GM10266 (cell line): Measurements from ENCODE around the gene SUN2.

Experiments used
- DNase-seq: peaks from one replicate; pipeline ENCODE4 v3.0.0; 2012; ENCODE audit errors: extremely low spot score
- TF ChIP-seq, protein P1 (sequence below): IDR thresholded peaks from 2 replicates; pipeline ENCODE4 v1.5.1; 2012; ENCODE audit warnings: mild to moderate bottlenecking, low read depth; ENCODE audit not compliant: control insufficient read depth, insufficient read depth; ENCODE audit errors: missing control alignments

The SUN2 gene

DNA sequence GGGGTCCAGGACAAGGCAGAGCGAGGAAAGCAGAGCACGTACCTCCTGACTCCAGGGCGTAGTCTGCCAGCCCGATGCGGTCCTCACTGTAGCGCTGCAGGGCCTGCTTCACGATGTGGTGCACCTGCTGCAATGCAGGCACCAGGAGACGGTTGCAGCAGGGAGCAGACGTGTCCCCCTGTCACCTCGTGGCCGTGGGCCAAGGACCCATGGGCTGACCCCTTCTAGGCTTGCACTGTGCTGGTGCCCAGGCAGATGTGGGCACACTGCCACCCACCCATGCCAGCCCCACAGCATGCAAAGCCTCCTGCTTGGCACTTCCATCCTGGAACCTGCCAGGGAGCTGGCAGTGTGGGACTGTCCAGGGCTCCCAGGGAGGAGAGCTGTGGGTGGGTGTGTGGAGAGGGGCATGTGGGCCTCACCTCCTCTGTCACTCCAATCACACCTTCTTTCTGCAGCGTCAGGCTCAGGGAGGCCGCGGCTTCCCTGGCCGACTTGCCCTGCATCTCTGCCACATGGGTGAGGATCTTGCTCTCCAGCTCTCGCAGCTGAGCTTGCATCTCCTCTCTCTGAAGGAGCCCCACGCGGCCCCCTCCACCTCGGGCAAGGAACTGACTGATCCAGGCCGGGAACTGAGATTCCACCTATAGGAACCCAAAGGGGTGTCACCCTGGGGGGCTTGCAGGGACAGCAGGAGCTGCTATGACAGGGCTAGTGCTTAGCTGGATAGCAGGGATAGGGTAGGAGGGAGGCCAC is 16.3 kb downstream of the SUN2 start:
- no peak for DNase-seq
- TF ChIP-seq, protein P1, sequence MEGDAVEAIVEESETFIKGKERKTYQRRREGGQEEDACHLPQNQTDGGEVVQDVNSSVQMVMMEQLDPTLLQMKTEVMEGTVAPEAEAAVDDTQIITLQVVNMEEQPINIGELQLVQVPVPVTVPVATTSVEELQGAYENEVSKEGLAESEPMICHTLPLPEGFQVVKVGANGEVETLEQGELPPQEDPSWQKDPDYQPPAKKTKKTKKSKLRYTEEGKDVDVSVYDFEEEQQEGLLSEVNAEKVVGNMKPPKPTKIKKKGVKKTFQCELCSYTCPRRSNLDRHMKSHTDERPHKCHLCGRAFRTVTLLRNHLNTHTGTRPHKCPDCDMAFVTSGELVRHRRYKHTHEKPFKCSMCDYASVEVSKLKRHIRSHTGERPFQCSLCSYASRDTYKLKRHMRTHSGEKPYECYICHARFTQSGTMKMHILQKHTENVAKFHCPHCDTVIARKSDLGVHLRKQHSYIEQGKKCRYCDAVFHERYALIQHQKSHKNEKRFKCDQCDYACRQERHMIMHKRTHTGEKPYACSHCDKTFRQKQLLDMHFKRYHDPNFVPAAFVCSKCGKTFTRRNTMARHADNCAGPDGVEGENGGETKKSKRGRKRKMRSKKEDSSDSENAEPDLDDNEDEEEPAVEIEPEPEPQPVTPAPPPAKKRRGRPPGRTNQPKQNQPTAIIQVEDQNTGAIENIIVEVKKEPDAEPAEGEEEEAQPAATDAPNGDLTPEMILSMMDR = no peak

GRCh38 chr22:38738475-38739070 is 17.2 kb downstream of the SUN2 start:
- DNase-seq = no peak
- TF ChIP-seq, protein P1 = no peak

DNA sequence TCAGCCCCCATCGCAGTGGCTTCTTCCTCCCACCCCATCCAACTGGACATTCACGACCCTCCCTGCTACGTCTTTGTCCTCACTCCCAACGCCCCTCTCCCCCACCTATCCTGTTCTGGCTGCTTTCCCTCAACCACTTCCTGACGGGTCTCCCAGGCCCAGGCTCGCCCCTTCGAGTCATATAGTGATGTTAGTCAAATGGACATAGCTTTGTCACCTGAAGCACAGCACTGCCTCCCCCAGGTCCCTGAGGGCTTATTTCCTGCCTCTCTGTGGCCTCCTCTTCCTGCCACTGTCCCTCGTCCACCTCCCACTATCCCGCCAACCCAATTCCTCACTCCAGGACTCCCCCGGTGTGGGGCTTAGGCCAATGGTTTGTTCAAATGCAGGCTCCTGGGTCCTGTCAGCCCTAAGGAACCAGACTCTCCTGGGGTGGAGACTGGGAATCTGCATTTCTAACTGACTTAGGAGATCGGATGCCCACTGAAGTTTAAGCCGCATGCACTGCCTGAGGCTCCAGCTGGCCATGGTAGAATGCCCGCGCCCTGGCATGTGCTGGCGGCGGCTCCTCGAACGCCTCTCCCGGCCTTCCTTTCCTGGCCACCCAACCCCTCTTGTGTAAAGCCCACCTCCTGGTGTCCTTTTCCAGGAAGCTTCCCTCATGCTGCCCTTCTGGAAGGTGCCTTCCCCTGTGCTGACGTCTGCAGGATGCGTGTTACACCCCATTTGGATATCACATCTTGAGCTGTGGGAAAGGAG is 18.3 kb downstream of the SUN2 start:
- TF ChIP-seq, protein P1 = no peak
- DNase-seq = no peak

GRCh38 chr22:38736257-38736570 is 19.6 kb downstream of the SUN2 start:
- TF ChIP-seq, protein P1 = no peak
- no peak for DNase-seq

DNA sequence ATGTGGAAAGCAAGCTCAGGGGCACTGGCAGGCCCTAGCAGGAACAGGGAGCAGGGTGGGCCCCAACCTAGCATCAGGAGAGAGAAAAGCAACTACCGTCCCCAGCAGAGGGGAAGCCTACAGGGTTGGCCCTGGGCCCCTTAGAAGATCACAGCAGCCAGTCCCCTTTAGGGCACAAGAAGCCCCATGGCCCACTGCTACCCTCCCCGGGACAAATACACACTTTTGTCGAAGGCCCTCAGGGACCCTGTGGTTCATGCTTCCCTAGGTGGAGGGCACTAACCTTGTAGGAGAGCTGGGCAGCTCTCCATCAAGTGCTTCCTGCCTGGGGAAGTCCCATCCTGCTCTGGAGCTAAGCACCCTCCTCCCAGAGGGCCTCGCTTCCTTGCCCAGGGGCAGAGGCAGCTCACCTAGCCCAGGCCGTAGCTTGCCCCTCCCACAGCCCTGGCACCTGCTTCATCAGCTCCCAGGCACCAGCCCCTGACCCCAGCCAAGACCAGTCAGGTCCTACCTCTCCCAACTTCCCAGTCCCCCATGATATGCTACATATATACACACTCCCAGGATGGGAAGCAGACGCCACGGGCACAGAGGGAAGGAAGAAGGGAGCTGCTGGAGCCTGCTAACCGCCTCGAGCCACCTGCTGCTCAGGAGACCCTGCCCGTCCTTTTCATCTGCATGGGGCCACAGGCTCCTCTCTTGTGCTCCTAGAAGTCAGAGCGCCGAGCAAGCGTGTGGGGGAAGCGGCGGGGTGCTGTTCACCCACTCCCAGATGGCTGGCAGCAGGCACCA is 20.1 kb downstream of the SUN2 start:
- no peak for DNase-seq
- TF ChIP-seq, protein P1 = no peak

GRCh38 chr22:38735126-38735464 is 20.7 kb downstream of the SUN2 start:
- no peak for DNase-seq
- TF ChIP-seq, protein P1 = no peak
